Progenitor cell of endocrine pancreas (in vitro differentiated cells): ENCODE measurements around the gene ACBD6. TPM values are rescaled to one million over a fixed set of nuclear protein-coding genes. Genes with fewer than 3 reads are reported as not detected.
"Not testable (repeated sequence)": the region's sequence is repeated elsewhere in the genome, so short reads cannot be mapped to it uniquely, and the experiment has no call there.

Source experiments
- DNase-seq: peaks from one replicate; pipeline ENCODE4 v3.0.0; 2021; ENCODE audit warnings: low spot score; ENCODE audit not compliant: unreplicated experiment
- H3K27ac Mint-ChIP-seq: 2 replicates; pipeline ENCODE4 v1.8.0; 2021; ENCODE audit warnings: mild to moderate bottlenecking, moderate library complexity, mixed read lengths
- H3K27me3 Mint-ChIP-seq: 2 replicates; pipeline ENCODE4 v1.8.0; 2021; ENCODE audit warnings: mixed read lengths
- H3K36me3 Mint-ChIP-seq: 2 replicates; pipeline ENCODE4 v1.8.0; 2022; ENCODE audit warnings: mixed read lengths; ENCODE audit not compliant: insufficient read depth
- H3K4me1 Mint-ChIP-seq: 2 replicates; pipeline ENCODE4 v1.8.0; 2021; ENCODE audit warnings: low read depth, mixed read lengths
- H3K4me3 Mint-ChIP-seq: 2 replicates; pipeline ENCODE4 v1.8.0; 2021; ENCODE audit warnings: low read depth, mild to moderate bottlenecking, moderate library complexity, mixed read lengths
- H3K9me3 Mint-ChIP-seq: 2 replicates; pipeline ENCODE4 v1.8.0; 2021; ENCODE audit warnings: low read depth, mixed read lengths
- total RNA-seq: library from RNA; stranded (reverse); gene quantifications from 2 replicates; pipeline ENCODE4 v1.2.1, GENCODE V29; 2021
- TF ChIP-seq, protein P1 (sequence below): fragments of 200-600 bp; sonication (generic); IDR thresholded peaks from one replicate; pipeline ENCODE4 v1.5.0; 2021; ENCODE audit warnings: antibody characterized with exemption, mild to moderate bottlenecking; ENCODE audit not compliant: unreplicated experiment

ACBD6 gene
- total RNA-seq, 1 donor from 2014 or later, result 54.2 TPM

- DNase-seq, result no peak
- Mint-ChIP-seq H3K9me3 (peaks cover 18% of the 10 kb centered on the region), H3K4me1 (peaks cover 4% of the 10 kb centered on the region), H3K27ac (no peak overlapping the region), H3K4me3 (no peak overlapping the region), H3K36me3 (peaks cover 16% of the 10 kb centered on the region), H3K27me3 (no peaks in the 10 kb centered on the region)
- TF ChIP-seq, protein P1, sequence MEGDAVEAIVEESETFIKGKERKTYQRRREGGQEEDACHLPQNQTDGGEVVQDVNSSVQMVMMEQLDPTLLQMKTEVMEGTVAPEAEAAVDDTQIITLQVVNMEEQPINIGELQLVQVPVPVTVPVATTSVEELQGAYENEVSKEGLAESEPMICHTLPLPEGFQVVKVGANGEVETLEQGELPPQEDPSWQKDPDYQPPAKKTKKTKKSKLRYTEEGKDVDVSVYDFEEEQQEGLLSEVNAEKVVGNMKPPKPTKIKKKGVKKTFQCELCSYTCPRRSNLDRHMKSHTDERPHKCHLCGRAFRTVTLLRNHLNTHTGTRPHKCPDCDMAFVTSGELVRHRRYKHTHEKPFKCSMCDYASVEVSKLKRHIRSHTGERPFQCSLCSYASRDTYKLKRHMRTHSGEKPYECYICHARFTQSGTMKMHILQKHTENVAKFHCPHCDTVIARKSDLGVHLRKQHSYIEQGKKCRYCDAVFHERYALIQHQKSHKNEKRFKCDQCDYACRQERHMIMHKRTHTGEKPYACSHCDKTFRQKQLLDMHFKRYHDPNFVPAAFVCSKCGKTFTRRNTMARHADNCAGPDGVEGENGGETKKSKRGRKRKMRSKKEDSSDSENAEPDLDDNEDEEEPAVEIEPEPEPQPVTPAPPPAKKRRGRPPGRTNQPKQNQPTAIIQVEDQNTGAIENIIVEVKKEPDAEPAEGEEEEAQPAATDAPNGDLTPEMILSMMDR, result no peak
Measured at GRCh38 chr1:180431683-180432082, 70.7 kb downstream of the ACBD6 start.

DNA sequence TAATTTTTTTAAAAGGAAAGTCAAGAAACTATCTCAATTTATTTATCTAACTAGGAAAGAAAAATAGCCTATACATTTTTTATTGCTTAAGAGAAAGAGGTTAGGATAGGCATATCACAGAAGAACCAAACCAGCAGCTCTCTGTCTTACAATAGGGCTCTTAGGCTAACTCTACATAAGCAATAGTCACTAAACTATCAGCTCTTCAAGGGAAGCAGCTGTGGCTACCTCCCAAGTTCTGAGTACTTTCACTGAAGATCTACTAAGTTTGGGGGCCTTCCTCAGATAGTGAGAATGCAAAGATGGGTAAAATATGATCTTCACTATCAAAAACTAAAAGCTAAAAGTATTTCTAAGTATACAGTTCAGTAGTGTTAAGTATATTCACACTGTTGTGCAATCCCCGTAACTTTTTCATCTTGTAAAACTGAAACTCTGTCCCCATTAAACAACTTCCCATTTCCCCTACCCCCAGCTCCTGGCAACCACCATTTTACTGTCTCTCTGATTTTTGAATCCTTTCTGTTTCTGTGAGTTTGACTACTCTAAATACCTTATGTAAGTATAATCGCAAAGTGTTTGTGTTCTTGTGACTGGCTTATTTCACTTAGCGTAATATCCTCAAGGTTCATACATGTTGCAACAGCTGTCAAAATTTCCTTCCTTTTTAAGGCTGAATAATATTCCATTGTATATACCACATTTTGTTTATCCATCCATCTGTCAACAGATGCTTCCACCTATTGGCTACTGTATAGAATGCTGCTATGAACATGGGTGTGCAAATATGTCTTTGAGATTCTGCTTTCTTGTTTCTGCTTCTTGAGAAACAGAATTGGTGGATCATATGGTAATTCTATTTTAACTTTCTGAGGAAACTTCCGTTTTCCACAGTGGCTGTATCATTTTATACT is 73.3 kb downstream of the ACBD6 start:
- Mint-ChIP-seq H3K36me3 (peaks cover 6% of the 10 kb centered on the region), H3K9me3 (peaks cover 13% of the 10 kb centered on the region), H3K27ac (no peak overlapping the region), H3K4me1 (peaks cover 20% of the 10 kb centered on the region), H3K27me3 (no peaks in the 10 kb centered on the region), H3K4me3 (no peak overlapping the region)
- TF ChIP-seq, protein P1, result no peak
- DNase-seq, result no peak

- TF ChIP-seq, protein P1, result no peak
- Mint-ChIP-seq H3K4me1 (peaks cover 16% of the 10 kb centered on the region), H3K27me3 (no peaks in the 10 kb centered on the region), H3K27ac (no peak overlapping the region), H3K4me3 (no peak overlapping the region), H3K9me3 (peaks cover 7% of the 10 kb centered on the region), H3K36me3 (peaks cover 12% of the 10 kb centered on the region)
- DNase-seq, result no peak
Measured at GRCh38 chr1:180425952-180426351, 76.4 kb downstream of the ACBD6 start.

GRCh38 chr1:180424848-180425457 is 77.4 kb downstream of the ACBD6 start:
- Mint-ChIP-seq H3K4me1 (peaks cover 16% of the 10 kb centered on the region), H3K36me3 (peaks cover 15% of the 10 kb centered on the region), H3K27ac (no peak overlapping the region), H3K4me3 (no peak overlapping the region), H3K9me3 (peaks cover 10% of the 10 kb centered on the region), H3K27me3 (no peaks in the 10 kb centered on the region)
- TF ChIP-seq, protein P1, result no peak
- no peak for DNase-seq

GRCh38 chr1:180421614-180422013 is 80.8 kb downstream of the ACBD6 start:
- no peak overlapping the region for H3K4me3 Mint-ChIP-seq
- TF ChIP-seq, protein P1, result no peak
- peaks cover 16% of the 10 kb centered on the region for H3K4me1 Mint-ChIP-seq
- H3K27ac Mint-ChIP-seq, result no peak overlapping the region
- H3K9me3 Mint-ChIP-seq, result peaks cover 10% of the 10 kb centered on the region
- DNase-seq, result no peak
- peaks cover 11% of the 10 kb centered on the region for H3K36me3 Mint-ChIP-seq
- no peaks in the 10 kb centered on the region for H3K27me3 Mint-ChIP-seq

DNA sequence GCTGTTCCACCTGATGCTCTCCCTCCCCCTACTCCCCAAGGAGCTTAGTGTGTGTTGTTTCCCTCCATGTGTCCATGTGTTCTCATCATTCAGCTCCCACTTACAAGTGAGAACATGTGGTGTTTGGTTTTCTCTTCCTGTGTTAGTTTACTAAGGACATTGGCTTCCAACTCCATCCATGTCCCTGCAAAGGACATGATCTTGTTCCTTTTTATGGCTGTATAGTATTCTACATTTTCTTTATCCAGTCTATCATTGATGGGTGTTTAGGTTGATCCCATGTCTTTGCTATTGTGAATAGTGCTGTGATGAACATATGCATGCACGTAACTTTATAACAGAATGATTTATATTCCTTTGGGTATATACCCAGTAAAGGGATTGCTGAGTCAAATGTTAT is 81.2 kb downstream of the ACBD6 start:
- H3K9me3 Mint-ChIP-seq, result not testable (repeated sequence)

More for the DNA sequence above, 81.2 kb downstream of the ACBD6 start:
- DNase-seq, H3K27ac Mint-ChIP-seq, H3K4me3 Mint-ChIP-seq, H3K27me3 Mint-ChIP-seq: not testable (repeated sequence)
- Mint-ChIP-seq H3K36me3 (peaks cover 11% of the 10 kb centered on the region), H3K4me1 (peaks cover 13% of the 10 kb centered on the region)
